Activated CD8-positive, alpha-beta memory T cell treated with anti-CD3 and anti-CD28 coated beads, Interleukin-2, amount 50 U/mL, for 48 hours (primary cell): ENCODE results near the gene LIPC.

Experiments used
- DNase-seq: peaks from one replicate; pipeline ENCODE4 v3.0.0-alpha.2; 2020

The LIPC gene

DNA sequence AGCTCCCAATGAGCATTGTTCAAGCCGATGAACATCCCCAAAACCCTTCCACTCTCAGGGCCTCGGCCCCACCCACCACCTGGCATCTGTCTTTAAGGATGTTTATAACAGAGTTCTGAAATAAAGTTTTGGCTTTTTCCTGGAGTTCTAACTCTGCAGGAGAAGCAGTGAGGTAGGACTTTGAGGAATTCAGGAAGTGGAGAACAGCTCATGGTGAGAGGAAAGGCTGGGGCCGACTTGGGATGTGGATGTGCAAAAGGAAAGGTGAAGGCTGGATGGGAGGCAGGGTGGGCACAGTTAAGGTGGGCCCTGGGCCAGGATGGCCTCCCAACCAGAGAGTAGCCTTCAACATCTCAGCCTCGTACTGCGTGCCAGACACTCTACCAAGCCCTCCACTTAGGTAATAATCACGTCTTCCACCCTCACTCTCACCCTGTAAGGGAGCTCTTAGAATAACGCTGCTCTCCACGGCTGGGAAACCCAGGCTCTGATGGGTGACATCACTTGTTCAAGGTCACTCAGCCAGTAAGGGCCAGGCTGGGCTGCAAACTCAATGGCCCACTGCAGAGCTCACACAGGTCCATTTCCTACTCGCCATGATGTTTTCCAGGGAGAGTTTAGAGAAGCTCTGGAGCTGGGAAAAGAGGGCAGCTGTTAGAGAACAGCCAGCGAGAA lies 28.5 kb downstream of the LIPC start:
- DNase-seq, result no peak

DNA sequence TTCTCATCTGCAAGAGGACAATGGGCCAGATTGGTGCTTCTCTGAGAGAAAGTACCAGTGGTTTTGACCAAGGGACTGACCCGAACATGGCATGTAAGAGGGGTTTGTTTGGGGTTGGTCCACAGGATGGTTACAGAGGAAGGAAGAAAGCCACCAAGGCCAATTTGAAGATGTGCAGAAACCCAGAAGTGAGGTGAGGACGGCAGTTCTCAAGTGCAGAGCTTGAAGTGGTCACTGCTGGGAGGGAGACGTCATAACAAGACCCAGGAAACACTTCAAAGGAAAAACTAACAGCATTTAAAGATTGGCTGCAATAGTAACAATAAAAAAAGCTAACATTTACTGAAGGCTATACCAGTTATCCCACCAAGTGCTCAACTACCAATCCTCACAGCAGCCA lies 29.1 kb downstream of the LIPC start:
- DNase-seq, result no peak

DNA sequence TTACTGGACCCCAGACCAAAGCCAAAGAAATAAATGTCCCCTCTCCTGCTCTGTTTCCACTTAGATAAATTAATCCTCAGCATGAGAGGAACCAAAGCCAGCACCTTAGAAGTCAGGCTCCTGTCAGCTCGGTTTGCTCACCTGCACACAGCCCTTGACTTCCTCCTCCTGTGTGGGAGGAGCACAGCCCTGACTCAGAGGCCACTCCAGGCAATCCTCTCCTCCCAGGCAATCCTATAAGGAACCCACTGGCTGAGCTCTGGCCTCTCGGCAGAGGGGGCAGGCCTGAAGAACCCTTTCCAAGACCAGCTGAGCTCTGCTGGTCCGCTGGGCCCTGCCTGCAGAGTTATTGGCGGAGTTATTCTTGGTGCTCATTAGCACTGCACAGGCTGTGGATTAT lies 30.8 kb downstream of the LIPC start:
- DNase-seq, result no peak

DNA sequence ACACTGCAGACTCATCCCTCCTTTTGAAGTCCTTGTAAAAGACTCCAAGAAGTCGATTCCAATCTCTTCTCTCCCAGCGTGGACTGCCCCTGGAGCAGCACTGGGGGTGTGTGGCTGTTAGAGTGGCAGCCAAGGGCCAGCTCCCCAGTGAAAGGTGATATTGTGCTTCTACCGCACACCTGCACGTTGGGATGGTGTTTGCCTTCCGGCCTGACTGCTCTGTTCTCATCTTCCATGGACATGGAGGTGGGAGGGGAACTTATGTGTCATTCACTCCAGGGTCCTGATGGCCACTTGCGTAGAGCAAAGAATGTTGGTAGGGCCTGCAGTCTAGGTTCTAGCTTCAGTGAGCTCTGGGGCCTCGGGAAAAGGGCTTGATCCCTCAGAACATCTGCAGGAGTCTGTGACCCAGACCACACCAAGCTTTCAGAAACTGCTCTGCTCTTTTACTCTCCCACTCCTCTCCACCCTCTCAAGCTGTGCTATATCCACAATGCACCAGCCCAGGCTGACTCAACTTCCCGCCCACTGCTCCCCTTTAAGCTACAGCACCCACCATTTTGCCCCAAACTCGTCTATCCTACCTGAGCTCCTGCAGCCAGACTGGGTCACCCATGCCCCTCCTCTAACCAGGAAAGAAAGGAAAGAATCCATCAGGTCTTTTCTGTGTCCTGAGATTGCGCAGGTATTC lies 31.3 kb downstream of the LIPC start:
- no peak for DNase-seq

DNA sequence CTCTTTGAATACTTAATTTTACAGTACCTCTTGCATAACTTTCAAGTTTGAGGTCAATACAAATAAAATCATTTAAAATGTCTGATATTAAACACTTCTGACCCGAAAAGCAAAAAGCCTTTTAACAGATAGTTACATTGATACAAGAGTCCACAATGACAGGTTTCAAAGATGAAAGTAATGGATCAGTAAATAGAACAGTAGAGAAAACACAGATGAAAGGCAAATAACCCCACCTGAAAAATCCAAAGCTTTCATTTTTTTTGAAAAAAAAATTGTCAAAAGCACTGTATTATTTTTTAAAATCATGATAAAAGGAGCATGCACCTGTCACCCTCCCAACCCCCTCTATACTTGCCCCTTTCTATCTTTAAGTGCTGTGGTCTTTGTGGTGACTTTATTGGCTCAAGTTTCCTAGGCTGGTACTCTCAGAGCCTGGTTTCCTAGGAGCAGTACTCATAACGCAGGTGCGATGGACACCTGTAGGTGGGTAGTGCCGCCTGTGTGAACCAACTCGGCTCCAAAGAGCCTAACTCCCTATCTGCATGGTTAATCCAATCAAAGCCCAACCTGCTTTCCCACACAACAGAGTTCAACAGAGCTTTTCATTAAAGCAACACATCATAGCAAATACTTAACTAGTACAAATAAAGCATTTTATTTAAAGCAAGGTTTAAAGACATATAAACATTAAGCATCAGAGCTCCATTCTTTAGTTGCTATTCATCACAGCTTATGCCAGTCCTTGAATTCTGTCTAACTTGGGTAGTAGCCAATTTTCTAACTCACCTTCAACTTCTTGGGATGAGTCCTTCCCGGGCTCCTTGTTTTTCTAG lies 32.2 kb downstream of the LIPC start:
- DNase-seq, result no peak

DNA sequence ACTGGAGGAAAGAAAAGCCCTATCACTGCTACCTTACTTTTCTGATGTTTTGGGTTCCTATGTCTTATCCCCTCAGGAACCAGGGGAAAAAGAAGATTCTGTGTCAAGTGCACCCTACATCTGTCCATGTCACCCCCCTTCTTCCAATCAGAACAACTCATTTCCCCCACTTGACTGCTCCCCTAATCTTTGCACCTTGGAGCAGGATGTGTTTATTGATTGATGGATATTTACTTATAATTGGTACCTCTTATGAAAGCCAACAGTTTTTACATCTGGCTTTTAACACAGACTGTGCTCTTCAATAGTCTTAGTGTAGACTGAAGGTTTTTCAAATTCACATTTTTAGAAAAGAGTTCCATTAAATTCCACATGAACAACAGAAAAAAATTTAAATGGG lies 33.3 kb downstream of the LIPC start:
- DNase-seq, result no peak

DNA sequence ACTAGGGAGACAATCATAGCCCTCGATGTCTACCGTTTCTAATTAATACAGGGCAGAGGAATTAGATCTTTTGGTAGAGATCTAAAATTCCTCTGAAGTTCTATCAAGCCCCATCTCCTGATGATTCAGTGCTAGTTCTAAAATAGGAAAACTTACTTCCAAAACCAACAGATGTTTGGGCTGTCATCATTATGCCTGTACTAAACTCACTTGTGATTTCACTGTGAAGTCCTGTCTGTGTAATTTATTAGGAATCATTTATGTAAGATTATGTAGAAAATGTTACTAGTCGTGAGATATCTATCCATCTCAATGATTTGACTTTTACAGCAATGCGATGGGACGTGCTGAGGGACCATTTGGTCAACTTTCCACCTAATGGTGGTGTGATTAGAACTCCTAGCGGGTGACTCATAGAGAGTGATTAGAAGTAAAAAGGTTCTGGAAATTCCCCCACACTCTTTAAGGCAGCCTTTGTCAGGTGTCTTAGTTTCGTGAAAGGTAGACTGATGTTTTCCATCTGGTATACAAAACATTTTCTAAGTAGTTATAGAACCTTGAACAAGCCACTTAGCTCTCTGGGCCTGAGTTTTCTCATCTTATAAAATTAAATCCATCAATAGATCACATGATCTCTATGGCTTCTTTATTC lies 34.2 kb downstream of the LIPC start:
- DNase-seq, result no peak

DNA sequence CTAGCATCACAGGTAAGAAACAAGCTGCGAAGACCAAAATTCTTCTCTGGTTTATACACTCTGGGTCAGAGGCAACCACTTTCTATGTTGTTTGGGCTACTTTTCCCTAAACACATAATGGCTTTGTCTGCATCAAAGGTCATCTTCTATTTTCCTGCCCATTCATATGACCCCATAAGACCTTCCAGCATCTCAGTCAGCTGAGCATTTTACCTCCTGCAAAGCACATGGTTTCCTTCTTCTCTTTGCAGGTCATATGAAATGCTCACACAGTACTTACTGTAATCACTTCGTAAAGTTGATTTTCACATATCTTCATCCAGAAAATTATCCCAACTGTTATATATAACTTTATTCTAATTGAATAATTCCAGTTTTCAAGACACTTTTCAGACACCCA lies 34.8 kb downstream of the LIPC start:
- DNase-seq, result no peak

DNA sequence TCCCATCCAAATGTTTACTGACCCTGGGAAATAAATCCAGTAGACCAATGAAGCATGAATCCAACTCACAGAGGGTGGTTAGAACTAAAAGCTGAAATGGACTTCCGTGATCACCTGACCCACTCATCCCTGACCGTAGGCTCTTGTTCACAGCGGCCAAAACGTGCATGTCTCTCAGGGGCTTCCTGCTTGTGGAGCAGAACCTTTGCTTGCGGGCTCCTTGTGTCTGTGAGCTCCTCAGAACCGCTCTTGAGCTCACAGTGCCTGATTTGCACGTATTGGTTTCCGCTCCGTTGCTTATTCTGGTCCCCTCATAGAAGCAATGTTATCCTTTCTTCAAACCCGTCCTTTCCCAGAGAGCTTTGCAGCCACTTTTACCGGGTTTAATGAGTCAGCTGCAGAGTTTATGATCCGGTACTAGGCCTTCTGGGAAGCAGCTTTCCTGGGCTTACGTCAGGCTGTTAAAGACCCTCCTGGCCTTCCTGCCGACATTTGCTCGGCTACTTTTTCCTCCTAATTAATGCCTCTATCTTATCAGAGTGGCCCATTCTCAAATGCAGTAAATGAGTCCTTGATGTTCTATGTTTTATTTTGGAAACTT lies 35.4 kb downstream of the LIPC start:
- no peak for DNase-seq

DNA sequence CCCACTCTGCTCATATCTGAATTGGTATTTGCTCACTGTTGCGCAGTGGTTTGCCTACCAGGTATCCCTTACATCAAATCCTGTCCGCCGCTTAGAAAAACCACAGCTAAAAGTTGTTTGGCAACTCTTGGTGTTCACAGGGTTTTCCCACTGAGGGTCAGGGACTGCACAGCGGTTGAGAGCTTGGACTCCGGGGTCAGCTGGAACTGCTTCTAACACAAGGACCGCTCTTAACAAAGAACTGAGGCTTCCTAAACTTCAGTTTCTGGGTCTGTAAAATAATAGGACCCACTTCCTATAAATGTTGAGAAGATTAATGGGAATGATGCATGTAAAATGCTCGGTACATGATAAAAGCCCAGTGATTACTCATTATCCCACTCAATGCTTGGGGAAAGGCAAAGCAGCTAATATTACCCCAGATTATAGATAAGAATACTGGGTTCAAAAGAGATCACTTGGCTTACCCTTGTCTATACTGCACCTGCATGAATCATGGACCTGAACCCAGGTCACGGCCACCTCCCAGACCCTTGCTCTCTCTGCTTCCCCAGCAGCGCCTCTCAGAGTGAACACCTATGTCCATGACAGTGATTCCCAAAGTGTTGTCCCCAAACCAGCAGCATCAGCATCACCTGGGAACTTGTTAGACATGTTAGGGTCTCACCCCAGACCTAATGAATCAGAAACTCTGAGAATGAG lies 36.1 kb downstream of the LIPC start:
- no peak for DNase-seq

DNA sequence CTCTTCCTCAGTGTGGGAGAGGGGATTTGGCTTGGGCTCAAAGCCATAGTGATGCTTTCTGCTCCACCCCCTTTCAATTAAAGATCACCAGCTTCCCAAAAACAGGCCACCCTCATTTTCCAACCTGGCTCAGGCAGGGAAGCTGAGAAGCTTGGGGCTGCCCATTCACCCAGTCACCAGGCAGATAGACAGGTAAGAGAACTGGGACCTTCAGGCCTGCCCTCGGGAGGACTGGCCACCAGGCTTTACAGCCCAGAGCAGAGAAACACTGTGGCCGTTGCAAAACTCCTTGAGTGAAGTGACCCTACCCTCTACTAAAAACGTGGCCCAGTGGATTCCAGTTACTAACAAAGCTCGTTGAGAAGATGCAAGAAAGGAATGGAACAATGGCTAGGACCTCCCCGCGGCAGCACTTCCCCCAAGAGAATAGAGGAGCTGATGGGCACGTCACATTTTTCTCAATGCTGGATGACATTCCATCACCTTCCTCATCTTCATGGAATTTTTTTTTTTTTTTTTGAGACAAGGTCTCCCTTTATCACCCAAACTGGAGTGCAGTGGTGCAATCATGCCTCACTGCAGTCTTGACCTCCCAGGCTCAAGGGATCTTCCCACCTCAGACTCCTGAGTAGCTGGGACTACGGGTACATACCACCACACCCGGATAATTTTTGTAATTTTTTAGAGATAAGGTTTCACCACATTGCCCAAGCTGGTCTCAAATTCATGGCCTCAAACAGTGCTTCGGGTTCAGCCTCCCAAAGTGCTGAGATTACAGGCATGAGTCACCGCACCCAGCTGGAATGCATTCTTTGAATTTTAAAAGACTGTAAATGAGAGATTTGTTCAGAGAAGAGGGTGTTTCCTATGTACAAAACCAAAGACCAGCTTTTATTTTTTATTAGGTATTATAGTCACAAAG lies 37.9 kb downstream of the LIPC start:
- no peak for DNase-seq

DNA sequence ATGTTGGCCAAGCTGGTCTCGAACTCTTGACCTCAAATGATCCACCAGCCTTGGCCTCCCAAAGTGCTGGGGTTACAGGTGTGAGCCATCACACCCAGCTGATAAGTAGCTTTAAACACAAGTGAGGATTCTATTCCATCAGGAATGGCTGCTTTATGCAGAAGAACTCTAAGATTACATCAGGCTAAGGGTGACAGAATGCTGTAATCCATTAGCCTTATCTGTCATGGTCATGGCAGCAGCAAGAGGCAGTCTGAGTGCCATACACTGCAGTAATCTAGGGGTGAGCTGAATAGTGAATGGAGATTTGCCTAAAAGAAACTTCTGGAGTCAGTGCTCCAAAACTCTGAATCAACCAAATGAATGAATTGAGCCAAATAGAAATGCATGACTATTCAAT lies 39.6 kb downstream of the LIPC start:
- no peak for DNase-seq

DNA sequence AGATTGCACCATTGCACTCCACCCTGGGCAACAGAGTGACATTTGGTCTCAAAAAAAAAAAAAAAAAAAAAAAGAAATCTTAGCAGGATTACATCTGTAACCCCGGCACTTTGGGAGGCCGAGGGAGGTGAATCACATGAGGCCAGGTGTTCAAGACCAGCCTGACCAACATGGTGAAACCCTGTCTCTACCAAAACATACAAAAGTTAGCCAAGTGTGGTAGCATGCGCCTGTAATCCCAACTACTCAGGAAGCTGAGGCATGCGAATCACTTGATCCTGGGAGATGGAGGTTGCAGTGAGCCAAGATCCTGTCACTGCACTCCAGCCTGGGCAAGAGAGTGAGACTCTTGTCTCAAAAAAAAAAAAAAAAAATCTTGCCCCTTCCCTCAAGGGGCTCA lies 40.4 kb downstream of the LIPC start:
- DNase-seq, result no peak

DNA sequence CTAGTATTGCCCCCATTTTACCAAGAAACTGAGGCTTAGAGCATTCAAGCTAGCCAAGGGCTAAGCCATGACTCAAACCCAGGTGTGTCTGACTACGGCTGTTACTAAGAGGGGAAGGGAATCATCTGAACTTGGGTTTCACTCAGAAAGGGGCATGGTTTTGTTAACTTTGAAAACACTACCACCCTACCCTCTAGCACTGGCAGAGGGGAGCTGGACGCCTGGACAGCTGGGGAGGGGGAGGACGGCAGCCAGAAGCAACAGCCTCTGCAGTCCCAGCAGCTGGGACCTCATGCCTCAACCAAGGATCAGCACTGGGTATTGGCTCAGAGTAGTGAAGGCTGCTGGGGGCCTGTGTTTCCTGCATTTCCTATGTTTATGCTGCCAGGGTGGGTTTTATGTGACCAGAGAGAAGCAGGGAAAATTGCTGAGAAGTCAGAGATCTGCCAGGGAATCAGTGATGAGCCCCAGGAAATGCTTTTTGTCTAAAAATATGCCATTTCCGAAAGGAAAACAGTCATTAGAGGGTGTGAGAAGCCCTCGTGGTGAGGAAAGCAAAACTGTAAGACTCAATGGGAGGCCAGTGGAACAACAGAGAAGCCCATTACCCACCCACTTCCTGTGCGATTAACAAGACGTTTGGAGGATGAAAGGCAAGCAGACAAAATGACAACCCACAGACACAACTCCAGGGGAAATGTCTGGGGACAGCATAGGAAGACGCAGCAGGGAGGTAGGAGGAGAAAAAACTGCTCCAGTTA lies 41.2 kb downstream of the LIPC start:
- DNase-seq, result no peak

DNA sequence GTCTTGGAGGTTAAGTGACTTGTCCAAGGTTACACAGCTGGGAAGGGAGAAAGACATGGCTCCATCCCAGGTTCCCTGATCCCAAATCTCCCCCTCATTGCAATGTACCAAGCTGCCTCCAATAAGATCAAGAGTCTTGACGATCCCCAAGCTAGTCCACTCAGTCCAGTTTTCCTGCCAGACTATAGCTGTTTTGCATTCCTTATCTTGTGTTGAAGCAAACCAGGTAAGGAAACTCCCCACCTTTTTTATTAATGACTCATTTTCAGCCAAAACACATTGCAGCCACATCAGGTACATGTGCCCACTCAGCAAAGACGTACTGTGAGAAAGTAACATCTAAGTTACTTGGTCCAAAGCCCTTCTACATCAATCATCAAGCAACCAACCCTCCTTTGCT lies 41.9 kb downstream of the LIPC start:
- no peak for DNase-seq

DNA sequence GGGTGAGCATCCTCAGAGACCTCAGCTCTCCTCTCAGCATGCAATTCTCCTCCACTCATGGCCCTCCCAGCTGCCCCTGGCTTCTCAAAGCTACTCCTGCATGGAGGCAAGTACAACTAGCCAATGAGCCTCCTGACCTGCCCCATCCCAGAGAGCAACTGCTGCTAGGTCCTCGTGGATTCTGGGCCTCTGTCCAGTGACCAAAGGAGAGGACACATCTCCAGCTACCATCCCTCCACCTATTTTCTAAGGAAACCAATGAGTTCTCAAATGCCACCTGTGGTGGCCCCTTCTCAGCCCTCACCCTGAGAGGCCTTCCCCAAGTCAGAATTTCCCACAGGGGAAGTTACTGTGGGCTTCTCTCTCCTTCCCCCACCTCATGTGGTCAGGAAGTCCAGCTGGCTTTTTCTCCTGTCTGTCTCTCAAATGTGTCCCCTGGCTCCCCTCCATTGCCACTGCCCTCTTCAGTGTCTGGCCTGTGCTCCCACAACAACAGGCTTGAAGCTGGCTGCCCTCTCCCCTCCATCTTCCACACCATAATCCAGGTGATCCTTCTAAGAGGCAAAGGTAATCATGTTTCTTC lies 43.0 kb downstream of the LIPC start:
- no peak for DNase-seq

DNA sequence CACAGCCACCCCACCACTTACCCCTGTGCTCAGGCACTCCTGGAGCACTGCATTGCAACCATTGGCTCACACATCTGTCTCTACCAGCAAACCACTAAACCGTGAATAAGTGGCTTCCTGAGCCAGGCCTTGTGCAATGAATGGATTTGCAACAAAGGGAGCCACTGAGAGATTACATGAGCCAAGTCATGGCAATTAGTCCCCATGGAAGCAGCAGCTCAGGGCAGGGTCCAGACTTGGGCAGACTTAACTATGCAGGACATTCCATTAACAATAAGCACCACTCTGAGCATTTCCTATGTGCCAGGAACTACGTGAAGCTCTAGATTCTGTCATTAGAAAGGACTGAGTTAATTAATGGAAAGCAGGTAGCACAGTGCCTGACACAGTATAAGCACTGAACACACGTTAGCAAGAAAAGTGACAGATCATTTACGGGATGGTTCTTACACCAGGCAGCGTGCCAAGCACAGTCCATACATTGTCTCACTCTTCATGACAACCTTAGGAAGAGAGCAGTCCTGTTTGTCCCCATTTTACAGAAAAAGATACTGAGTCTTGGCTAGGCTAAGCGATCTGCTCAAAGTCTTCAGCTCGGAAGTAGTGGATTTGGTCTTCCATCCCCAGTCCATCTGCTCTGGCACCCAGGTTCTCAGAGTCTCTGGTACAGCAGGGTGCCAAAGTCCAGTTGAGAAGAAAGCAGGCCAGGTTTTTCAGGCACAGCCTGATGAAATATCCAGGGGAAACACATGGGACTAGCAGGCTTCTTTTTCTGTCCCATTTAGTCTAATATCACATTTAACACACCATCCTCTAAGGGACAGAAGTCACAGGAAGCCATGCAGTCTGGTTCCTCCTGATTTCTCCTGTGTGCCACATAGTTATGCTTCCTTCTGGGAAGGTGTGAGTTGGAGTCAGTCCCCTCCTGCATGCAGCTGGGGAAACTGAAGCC lies 44.1 kb downstream of the LIPC start:
- no peak for DNase-seq

DNA sequence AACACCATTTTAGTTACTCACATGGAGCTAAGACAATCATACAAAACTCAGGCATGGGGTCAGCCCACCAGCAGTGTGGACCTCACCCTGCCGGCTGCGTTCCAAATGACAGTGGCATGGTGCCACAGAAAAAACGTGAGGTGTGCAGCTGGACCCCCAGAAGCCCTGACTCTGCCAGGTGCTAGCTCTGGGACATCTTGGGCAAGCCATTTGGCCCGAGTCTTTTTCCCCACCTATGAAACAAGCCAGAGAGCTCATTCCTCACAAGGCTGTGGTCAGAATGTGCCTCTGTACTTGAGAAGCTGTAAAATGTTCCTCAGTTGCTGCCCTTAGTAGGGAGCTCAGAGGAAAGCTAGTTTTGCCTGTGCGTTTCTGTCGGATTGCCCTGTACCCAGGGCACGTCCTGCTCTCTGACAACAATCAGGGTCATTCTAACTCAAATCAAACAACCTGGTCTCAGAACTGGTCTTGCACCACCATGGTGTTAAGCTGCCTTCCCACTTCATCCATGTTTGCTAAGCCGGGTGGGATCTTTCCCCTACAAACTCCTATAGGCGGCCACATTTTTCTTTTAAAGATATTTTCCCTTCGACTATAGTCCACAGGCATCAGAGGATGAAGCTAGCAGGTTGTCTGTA lies 44.9 kb downstream of the LIPC start:
- no peak for DNase-seq
